ENCODE measurements around the gene TAOK3.

GRCh38 chr12:118175823-118176447, 196.8 kb downstream of the TAOK3 start:
- TF ChIP-seq EZH2 (IDR thresholded peaks at IDR 0.05) (no peak), POLR2AphosphoS5 (IDR thresholded peaks at IDR 0.05; ENCODE audit: borderline replicate concordance, low read depth, low read length) (no peak)
